Stromal cell of bone marrow (primary cell): Measurements from ENCODE around the gene FOXD4L6.
"Not testable (repeated sequence)": the region's sequence is repeated elsewhere in the genome, so short reads cannot be mapped to it uniquely, and the experiment has no call there.

Source experiments
- DNase-seq: peaks from one replicate; pipeline ENCODE4 v3.0.0-alpha.2; 2012; ENCODE audit warnings: low read depth

Gene FOXD4L6

GRCh38 chr9:41128581-41128980 is at the start of gene FOXD4L6:
TSS of gene FOXD4L6 (minus strand) at chr9:41128681. CDS start at chr9:41128383, 298 bp downstream.
- DNase-seq = not testable (repeated sequence)

GRCh38 chr9:41174994-41175393 is 46.5 kb upstream of the FOXD4L6 start:
- DNase-seq = not testable (repeated sequence)

GRCh38 chr9:41150116-41150515 is 21.6 kb upstream of the FOXD4L6 start:
- DNase-seq = not testable (repeated sequence)

GRCh38 chr9:41141878-41142277 is 13.4 kb upstream of the FOXD4L6 start:
- not testable (repeated sequence) for DNase-seq

- DNase-seq = not testable (repeated sequence)
These were observed 1.6 kb downstream of the FOXD4L6 start for GRCh38 chr9:41126746-41127446.

GRCh38 chr9:41125936-41126335 is 2.5 kb downstream of the FOXD4L6 start:
- DNase-seq = not testable (repeated sequence)

- DNase-seq = not testable (repeated sequence)
These were observed 3.3 kb downstream of the FOXD4L6 start for GRCh38 chr9:41125109-41125658.

- DNase-seq = not testable (repeated sequence)
These were observed 4.0 kb downstream of the FOXD4L6 start for GRCh38 chr9:41124250-41125108.

- DNase-seq = not testable (repeated sequence)
These were observed 4.7 kb downstream of the FOXD4L6 start for GRCh38 chr9:41123812-41124211.

GRCh38 chr9:41123396-41123795 is 5.1 kb downstream of the FOXD4L6 start:
- DNase-seq = not testable (repeated sequence)

GRCh38 chr9:41120696-41121095 is 7.8 kb downstream of the FOXD4L6 start:
- DNase-seq = not testable (repeated sequence)

- not testable (repeated sequence) for DNase-seq
These were observed 8.8 kb downstream of the FOXD4L6 start for GRCh38 chr9:41119719-41120118.

GRCh38 chr9:41119311-41119710 is 9.2 kb downstream of the FOXD4L6 start:
- DNase-seq = not testable (repeated sequence)

GRCh38 chr9:41113348-41113747 is 15.1 kb downstream of the FOXD4L6 start:
- DNase-seq = not testable (repeated sequence)

- not testable (repeated sequence) for DNase-seq
These were observed 17.1 kb downstream of the FOXD4L6 start for GRCh38 chr9:41111414-41111813.

GRCh38 chr9:41110913-41111312 is 17.6 kb downstream of the FOXD4L6 start:
- DNase-seq = not testable (repeated sequence)

- not testable (repeated sequence) for DNase-seq
These were observed 19.2 kb downstream of the FOXD4L6 start for GRCh38 chr9:41109253-41109652.

- DNase-seq = not testable (repeated sequence)
These were observed 19.7 kb downstream of the FOXD4L6 start for GRCh38 chr9:41108816-41109215.

GRCh38 chr9:41106472-41107116 is 21.9 kb downstream of the FOXD4L6 start:
- not testable (repeated sequence) for DNase-seq

GRCh38 chr9:41105557-41106253 is 22.8 kb downstream of the FOXD4L6 start:
- not testable (repeated sequence) for DNase-seq

GRCh38 chr9:41104542-41104941 is 23.9 kb downstream of the FOXD4L6 start:
- DNase-seq = not testable (repeated sequence)
